Ecto neural progenitor cell (in vitro differentiated cells): ENCODE data around the gene C11orf65.
"Not testable (repeated sequence)": the region's sequence is repeated elsewhere in the genome, so short reads cannot be mapped to it uniquely, and the experiment has no call there.

Experiments
- DNase-seq: peaks from one replicate; pipeline ENCODE4 v3.0.0-alpha.2; 2018; ENCODE audit warnings: low spot score

C11orf65 gene

DNA sequence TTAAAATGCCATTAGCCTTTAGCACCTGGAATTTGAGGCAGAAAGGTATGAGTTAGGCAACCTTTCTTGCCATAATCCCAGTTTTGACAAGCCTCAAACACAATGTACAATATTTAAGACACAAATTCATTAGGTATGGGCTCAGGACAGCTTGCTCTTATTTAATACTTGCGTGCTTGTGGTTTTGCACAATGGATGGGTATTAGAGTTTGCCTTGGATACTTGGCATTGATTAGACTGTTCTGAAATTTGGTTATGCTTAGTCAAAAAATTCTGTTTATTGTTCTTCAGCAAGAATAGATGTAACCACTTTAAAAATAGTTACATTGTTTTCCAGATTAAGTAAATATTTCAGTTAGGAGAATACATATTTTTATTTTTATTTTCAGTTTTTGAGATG, 5.4 kb upstream of the C11orf65 start:
- no peak for DNase-seq

GRCh38 chr11:108468478-108468864, 1.1 kb upstream of the C11orf65 start:
- no peak for DNase-seq

DNA sequence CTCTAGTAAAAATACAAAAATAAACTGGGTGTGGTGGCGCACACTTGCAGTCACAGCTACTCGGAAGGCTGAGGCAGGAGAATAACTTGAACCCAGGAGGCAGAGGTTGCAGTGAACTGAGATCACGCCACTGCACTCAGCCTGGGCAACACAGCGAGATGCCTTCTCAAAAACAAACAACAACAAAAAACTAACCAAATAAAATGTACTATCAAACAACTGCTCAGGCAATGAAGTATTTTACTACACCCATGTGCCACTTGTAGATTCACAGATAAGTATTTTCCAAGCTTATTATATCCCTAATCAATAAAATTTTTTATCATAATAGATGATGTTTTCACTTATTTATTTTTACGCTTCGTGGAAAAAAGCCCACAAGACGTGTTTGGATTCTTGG, 924 bp downstream of the C11orf65 start:
- DNase-seq = no peak

- DNase-seq = no peak
These were observed 14.0 kb downstream of the C11orf65 start for GRCh38 chr11:108453207-108453835.

DNA sequence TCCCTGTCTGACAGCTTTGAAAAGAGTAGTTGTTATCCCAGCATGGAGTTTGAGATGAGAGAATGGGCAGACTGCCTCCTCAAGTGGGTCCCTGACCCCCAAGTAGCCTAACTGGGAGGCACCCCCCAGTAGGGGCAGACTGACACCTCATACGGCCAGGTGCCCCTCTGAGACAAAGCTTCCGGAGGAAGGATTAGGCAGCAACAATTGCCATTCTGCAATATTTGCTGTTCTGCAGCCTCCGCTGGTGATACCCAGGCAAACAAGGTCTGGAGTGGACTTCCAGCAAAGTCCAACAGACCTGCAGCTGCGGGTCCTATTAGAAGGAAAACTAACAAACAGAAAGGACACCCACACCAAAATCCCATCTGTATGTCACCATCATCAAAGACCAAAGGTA, 25.9 kb downstream of the C11orf65 start:
- not testable (repeated sequence) for DNase-seq

- no peak for DNase-seq
These were observed 30.7 kb downstream of the C11orf65 start for GRCh38 chr11:108436594-108436993.

DNA sequence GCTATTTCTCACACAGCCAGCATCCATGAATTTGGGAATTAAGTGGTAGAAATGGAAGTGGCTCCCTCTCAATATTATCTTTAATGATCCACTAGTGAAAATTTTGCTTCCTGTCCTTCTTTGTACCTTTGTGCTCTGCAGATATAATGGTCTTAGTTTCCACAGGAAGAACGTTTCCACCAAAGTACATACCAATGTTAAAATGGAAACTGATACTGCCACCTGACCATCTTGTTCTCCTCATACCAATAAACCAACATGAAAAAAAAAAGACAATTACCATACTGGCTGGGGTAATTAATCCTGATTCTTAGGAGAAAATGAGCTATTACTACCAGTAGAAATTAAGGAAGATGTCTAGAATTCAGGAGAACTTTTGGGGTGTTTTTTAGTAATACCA, 32.3 kb downstream of the C11orf65 start:
- DNase-seq = no peak

GRCh38 chr11:108432783-108433182, 34.5 kb downstream of the C11orf65 start:
- no peak for DNase-seq

GRCh38 chr11:108431997-108432396, 35.3 kb downstream of the C11orf65 start:
- DNase-seq = no peak

DNA sequence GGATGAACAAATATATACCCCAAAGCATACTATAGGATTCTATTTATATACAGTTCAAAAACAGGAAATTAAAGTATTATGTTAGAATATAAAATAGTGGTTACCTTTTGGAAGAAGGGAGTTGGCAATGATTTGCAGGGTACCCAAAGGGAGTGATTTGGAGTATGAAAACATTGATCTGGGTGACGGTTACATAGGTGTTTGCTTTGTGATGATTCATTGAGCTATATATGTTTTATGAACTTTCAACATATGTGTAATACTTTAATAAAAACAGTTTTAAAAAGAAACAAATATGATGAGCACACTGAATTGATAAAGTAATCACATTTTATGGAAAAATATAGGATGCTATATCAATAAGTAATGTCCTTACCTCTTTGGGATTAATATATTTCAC, 36.0 kb downstream of the C11orf65 start:
- no peak for DNase-seq

- not testable (repeated sequence) for DNase-seq
These were observed 49.8 kb downstream of the C11orf65 start for GRCh38 chr11:108417551-108417950.

- no peak for DNase-seq
These were observed 52.4 kb downstream of the C11orf65 start for GRCh38 chr11:108414958-108415357.

DNA sequence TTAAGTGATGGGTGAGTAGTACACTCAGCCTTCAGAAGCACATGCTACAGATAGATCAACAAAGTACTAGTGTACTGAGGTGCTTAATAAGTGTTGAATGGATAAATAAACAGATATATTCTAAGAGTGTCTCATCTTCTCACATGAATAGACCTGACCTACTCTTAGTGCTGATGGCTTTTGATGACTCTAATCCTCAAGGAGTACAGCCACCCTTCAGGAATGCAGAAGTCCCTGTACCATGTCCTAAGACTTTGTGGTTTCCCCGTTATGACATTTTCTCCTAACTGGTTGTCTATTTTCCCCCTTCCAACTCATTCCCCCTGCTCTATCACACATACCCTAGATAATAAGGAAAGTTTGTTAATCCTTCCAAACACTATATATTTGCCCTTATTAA, 61.6 kb downstream of the C11orf65 start:
- no peak for DNase-seq

- no peak for DNase-seq
These were observed 64.3 kb downstream of the C11orf65 start for GRCh38 chr11:108403052-108403451.

DNA sequence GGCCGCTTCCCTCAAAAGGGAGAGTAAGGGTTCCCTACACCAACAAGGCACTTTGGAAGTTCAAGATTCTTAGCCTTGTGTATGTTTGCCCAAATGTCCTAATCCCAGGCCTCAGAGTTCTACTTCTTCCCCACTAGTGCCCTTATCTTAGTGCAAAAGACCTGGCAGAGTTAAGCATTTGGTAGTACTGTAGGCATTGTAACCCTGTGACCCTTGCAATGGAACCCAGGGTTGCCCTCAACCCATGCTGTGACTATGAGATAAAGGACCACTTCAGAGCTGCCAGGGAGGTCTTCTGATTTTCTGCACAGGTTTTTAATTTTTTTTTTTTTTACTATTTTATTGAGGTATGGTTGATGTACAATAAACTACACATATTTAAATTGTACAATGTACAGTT, 65.1 kb downstream of the C11orf65 start:
- no peak for DNase-seq

- no peak for DNase-seq
These were observed 68.9 kb downstream of the C11orf65 start for GRCh38 chr11:108398439-108398838.

DNA sequence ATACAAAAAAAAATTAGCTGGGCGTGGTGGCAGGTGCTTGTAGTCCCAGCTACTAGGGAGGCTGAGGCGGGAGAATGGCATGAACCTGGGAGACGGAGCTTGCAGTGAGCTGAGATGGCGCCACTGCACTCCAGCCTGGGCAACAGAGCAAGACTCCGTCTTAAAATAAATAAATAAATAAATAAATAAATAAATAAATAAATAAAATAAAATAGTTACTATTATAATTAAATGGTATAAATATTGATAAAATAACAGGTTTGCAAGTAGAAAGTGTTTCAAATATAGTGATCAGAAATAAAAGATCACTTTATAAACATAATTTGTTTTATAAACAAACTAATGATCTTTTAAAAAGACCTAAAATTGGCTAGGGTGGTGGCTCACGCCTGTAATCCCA, 70.7 kb downstream of the C11orf65 start:
- DNase-seq = not testable (repeated sequence)

GRCh38 chr11:108394744-108395284, 72.5 kb downstream of the C11orf65 start:
- no peak for DNase-seq

- no peak for DNase-seq
These were observed 74.3 kb downstream of the C11orf65 start for GRCh38 chr11:108393046-108393445.

DNA sequence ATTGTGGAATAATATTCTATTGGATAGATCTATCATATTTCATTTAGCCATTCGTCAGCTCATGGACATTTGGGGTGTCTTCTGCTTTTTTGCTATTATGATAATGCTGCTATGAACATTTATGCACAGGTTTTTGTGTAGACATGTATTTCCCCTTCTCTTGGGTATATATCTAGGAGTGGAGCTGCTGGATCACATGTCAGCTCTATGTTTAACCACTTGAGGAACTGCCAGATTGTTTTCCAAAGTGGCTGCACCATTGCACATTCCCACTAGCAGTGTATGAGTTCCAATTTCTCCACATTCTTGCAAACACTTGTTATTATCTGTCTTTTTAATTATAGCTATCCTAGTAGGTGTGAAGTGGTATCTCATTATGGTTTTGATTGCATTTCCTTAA, 75.0 kb downstream of the C11orf65 start:
- no peak for DNase-seq

DNA sequence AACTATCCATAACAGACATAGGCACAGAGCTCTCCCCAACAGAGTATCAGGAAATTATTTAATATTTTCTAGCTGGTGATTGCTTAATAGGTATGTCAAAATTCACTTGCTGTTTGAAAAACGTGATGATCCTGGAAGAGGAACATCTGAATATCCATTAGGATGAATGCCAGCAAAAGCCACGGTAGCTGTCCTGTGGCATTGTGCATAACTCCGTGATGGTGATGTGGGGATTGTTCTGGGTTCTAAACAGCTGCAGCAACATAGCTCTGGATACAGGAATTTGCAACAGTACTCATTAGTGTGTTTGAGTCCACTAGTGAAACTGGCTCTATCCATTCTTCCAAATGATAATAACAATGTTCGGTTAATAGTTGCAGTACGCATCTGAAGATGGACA, 78.8 kb downstream of the C11orf65 start:
- DNase-seq = no peak

DNA sequence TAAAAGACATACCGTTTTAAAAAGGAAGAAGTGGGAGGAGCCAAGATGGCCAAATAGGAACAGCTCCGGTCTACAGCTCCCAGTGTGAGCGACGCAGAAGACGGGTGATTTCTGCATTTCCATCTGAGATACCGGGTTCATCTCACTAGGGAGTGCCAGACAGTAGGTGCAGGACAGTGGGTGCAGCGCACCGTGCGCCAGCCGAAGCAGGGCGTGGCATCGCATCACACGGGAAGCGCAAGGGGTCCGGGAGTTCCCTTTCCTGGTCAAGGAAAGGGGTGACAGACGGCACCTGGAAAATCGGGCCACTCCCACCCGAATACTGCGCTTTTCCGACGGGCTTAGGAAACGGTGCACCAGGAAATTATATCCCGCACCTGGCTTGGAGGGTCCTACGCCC, 93.8 kb downstream of the C11orf65 start:
- not testable (repeated sequence) for DNase-seq

DNA sequence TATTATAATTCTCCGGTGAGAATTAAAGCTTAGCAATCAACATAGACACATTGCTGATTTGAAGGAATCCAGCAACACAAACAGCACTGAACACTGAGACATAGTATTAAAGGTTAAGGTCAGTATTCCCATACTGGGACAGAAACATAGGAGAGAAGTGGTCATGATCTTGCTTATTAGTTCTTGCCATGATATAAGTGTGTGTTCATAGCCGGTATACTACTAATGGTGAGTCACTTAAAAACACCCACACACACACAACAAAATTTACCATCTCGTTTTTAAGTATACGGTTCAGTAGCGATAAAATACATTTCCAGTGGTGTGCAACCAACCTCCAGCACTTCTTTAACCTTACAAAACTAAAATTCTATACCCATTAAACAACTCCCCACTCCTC, 96.3 kb downstream of the C11orf65 start:
- no peak for DNase-seq

DNA sequence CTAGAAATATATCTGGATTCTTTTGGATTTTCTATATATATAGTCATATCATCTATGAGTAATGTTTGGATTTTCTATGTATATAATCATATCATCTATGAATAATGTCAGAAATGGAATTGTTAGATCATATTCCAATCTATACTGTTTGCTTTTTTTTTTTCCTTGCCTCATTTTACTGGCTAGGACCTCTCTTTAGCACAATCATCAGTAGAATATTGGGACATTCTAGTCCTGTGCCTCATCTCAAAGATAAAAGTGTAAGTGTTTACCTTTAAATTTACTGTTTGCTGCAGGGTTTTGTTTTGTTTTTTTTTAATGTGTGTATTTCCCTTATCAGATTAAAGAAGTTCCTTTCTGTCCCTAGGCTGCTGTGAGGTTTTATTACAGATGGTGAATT, 97.0 kb downstream of the C11orf65 start:
- no peak for DNase-seq
